GM12878 (cell line): ENCODE data around the gene RALGAPA2. TPM values are rescaled to one million over a fixed set of nuclear protein-coding genes. Genes with fewer than 3 reads are reported as not detected.

Source experiments
- BACH1 ChIP-seq: fragments of 450-650 bp; IDR thresholded peaks from 2 replicates; pipeline ENCODE4 v1.6.1; 2017; ENCODE audit warnings: mild to moderate bottlenecking, borderline replicate concordance
- CEBPZ ChIP-seq: fragments of 150-350 bp; IDR thresholded peaks from 2 replicates; pipeline ENCODE4 v1.6.1; 2016; ENCODE audit warnings: low read depth, low read length
- CHD2 ChIP-seq: IDR thresholded peaks from 2 replicates; pipeline ENCODE4 v1.6.1; 2011; ENCODE audit warnings: low read depth, low read length, improper control_type of control experiment, borderline replicate concordance
- CREM ChIP-seq: IDR thresholded peaks from 2 replicates; pipeline ENCODE4 v1.6.1; 2014; ENCODE audit warnings: antibody characterized with exemption, low read depth
- DPF2 ChIP-seq: fragments of 450-650 bp; IDR thresholded peaks from 2 replicates; pipeline ENCODE4 v1.6.1; 2017; ENCODE audit warnings: mild to moderate bottlenecking
- ESRRA ChIP-seq: IDR thresholded peaks from 2 replicates; pipeline ENCODE4 v1.6.1; 2012; ENCODE audit warnings: mild to moderate bottlenecking, low read length, improper control_type of control experiment
- ETV6 ChIP-seq, 2 experiments: fragments of 450-650 bp in 1 of 2; IDR thresholded peaks in 1 of 2; conservative IDR thresholded peaks in 1 of 2; 2 replicates each; pipeline ENCODE4 v1.6.1; 2014; ENCODE audit warnings: antibody characterized with exemption in 1 of 2, borderline replicate concordance in 1 of 2, low read depth in 1 of 2, mild to moderate bottlenecking in 1 of 2, moderate library complexity in 1 of 2
- EZH2 ChIP-seq: IDR thresholded peaks from 2 replicates; pipeline ENCODE4 v1.6.1; 2012; ENCODE audit warnings: low read depth, mild to moderate bottlenecking, control low read depth, inconsistent platforms, low read length, borderline replicate concordance; ENCODE audit not compliant: control insufficient read depth
- IRF3 ChIP-seq: fragments of 450-650 bp; IDR thresholded peaks from 2 replicates; pipeline ENCODE4 v1.6.1; 2014; ENCODE audit warnings: mild to moderate bottlenecking
- IRF4 ChIP-seq: IDR thresholded peaks from 2 replicates; pipeline ENCODE4 v1.6.1; 2011; ENCODE audit warnings: low read depth, low read length
- JUNB ChIP-seq: IDR thresholded peaks from 2 replicates; pipeline ENCODE4 v1.6.1; 2016; ENCODE audit warnings: antibody characterized with exemption, mild to moderate bottlenecking
- KAT2A ChIP-seq: conservative IDR thresholded peaks from 2 replicates; pipeline ENCODE4 v1.6.1; 2011; ENCODE audit warnings: low read depth, low read length; ENCODE audit not compliant: control insufficient read depth
- MTA2 ChIP-seq: fragments of 450-650 bp; IDR thresholded peaks from 2 replicates; pipeline ENCODE4 v1.6.1; 2016; ENCODE audit warnings: low read depth, mild to moderate bottlenecking, moderate library complexity
- MYB ChIP-seq: fragments of 150-350 bp; IDR thresholded peaks from 2 replicates; pipeline ENCODE4 v1.6.1; 2014; ENCODE audit warnings: mild to moderate bottlenecking, low read depth, low read length, borderline replicate concordance
- NFIC ChIP-seq: IDR thresholded peaks from 2 replicates; pipeline ENCODE4 v1.6.1; 2012; ENCODE audit warnings: low read depth, mild to moderate bottlenecking, inconsistent platforms, low read length, moderate library complexity
- NFXL1 ChIP-seq: fragments of 450-650 bp; IDR thresholded peaks from 2 replicates; pipeline ENCODE4 v1.6.1; 2017; ENCODE audit warnings: antibody characterized with exemption, mild to moderate bottlenecking, borderline replicate concordance
- PAX8 ChIP-seq: fragments of 450-650 bp; IDR thresholded peaks from 2 replicates; pipeline ENCODE4 v1.6.1; 2017; ENCODE audit warnings: mild to moderate bottlenecking, moderate library complexity
- POLR2A ChIP-seq: IDR thresholded peaks from 2 replicates; pipeline ENCODE4 v1.6.1; 2011; ENCODE audit warnings: low read depth, mild to moderate bottlenecking, low read length
- POLR2AphosphoS2 ChIP-seq: IDR thresholded peaks from 2 replicates; pipeline ENCODE4 v1.6.1; 2011; ENCODE audit warnings: low read depth, mild to moderate bottlenecking, low read length, improper control_type of control experiment, moderate library complexity
- RBBP5 ChIP-seq: fragments of 200-600 bp; sonication (generic); conservative IDR thresholded peaks from 2 replicates; pipeline ENCODE4 v1.6.1; 2016
- RFX5 ChIP-seq: IDR thresholded peaks from 2 replicates; pipeline ENCODE4 v1.6.1; 2011; ENCODE audit warnings: low read depth, low read length, improper control_type of control experiment
- SMC3 ChIP-seq: IDR thresholded peaks from 2 replicates; pipeline ENCODE4 v1.6.1; 2011; ENCODE audit warnings: low read length, improper control_type of control experiment, borderline replicate concordance
- SREBF1 ChIP-seq: IDR thresholded peaks from 2 replicates; pipeline ENCODE4 v1.6.1; 2012; ENCODE audit warnings: mild to moderate bottlenecking, low read length
- SRF ChIP-seq, 2 experiments: IDR thresholded peaks; 2 replicates each; pipeline ENCODE4 v1.6.1; 2011; ENCODE audit warnings: low read depth in 2 of 2, low read length in 2 of 2, mild to moderate bottlenecking in 1 of 2, moderate library complexity in 1 of 2
- TCF3 ChIP-seq: IDR thresholded peaks from 2 replicates; pipeline ENCODE4 v1.6.1; 2012; ENCODE audit warnings: low read depth, mild to moderate bottlenecking, low read length, borderline replicate concordance; ENCODE audit not compliant: insufficient read depth
- ZBED1 ChIP-seq: IDR thresholded peaks from 2 replicates; pipeline ENCODE4 v1.6.1; 2016; ENCODE audit warnings: borderline replicate concordance
- ZNF207 ChIP-seq: fragments of 450-650 bp; IDR thresholded peaks from 2 replicates; pipeline ENCODE4 v1.6.1; 2014; ENCODE audit warnings: antibody characterized with exemption, mild to moderate bottlenecking, borderline replicate concordance
- polyA plus RNA-seq, 11 experiments: library from polyadenylated mRNA; depleted of rRNA in 4 of 11; unstranded in 6 of 11; stranded (reverse) in 5 of 11; fragments of >200 nt; fragmentation: Nextera tagmentation in 4 of 11; fragmentation: Illumina TruSeq in 1 of 11; extraction: Ambion mirVana in 4 of 11; extraction: Trizol in 1 of 11; gene quantifications; 1 replicate in 1 of 11; 2 replicates in 10 of 11; pipeline versions ENCODE4 v1.2.1 to v1.2.3, GENCODE V29; 2011 to 2016; ENCODE audit warnings: inconsistent platforms in 2 of 11, missing spikeins in 2 of 11, low read depth in 1 of 11
- total RNA-seq, 4 experiments: library from RNA; depleted of rRNA in 3 of 4; stranded (reverse); fragments of >200 nt in 3 of 4; fragmentation: Illumina TruSeq in 1 of 4; extraction: Trizol in 1 of 4; gene quantifications; 2 replicates each; pipeline versions ENCODE4 v1.2.1 to v1.2.3, GENCODE V29; 2013 to 2021
- TF ChIP-seq, protein P1 (sequence below): fragments of 450-650 bp; IDR thresholded peaks from 2 replicates; pipeline ENCODE4 v1.6.1; 2016; ENCODE audit warnings: mild to moderate bottlenecking

RALGAPA2 gene
- total and polyA plus RNA-seq, 10 of the 15 experiments (the other 5 are each of a cell fraction or from before 2014, with no cell fraction given) = 2.9 to 29.4 (median 19.6) TPM

DNA sequence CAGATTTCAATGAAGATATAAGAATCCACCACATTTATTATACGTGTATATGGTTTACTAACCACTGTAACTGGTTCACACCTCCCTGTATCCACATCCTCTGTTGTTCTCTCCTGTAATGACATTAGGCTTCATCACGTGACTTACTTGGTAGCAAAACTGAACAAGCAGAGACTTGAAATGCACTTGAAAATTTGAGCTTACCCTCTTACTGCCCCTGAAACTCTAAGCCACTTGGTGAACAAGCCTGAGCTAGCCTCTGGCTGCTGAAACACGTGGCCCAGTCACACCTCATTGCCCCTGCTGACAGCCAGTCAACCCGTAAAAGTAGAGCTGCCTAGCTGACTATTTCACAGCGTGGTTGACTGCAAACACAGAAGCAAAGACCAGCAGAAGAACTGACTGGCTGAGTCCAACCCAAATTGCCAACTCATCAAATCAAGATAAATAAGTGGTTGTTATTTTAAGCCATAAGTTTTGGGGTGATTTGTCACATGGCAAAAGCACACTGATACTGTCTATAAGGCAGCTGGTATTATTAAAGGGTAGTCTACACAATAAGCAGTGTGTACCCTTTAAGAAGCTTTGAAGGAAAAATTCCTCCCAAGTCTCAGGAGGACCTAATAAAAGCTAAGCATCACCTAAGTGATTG lies 109.0 kb downstream of the RALGAPA2 start (continued):
- peak; percentile 93 for TF ChIP-seq MTA2
- no peak for TF ChIP-seq SRF (IDR thresholded peaks at IDR 0.05; ENCODE audit: low read depth in 2 of 2, low read length in 2 of 2)
- no peak for TF ChIP-seq RFX5
- no peak for TF ChIP-seq ESRRA
- no peak for TF ChIP-seq ZNF207
- TF ChIP-seq TCF3 = no peak
- TF ChIP-seq CEBPZ = no peak
- TF ChIP-seq CREM = peak; percentile 66; the same call in 1 of the 2 replicates
- TF ChIP-seq BACH1 = peak; percentile 58; the same call in 1 of the 2 replicates
- TF ChIP-seq ETV6 (conservative IDR thresholded peaks at IDR 0.05 in 1 of 2, IDR thresholded peaks at IDR 0.05 in 1 of 2; ENCODE audit: borderline replicate concordance in 1 of 2, low read depth in 1 of 2) = no peak; a peak in 1 of 4 replicates
- no peak for TF ChIP-seq EZH2
- TF ChIP-seq, protein P1, sequence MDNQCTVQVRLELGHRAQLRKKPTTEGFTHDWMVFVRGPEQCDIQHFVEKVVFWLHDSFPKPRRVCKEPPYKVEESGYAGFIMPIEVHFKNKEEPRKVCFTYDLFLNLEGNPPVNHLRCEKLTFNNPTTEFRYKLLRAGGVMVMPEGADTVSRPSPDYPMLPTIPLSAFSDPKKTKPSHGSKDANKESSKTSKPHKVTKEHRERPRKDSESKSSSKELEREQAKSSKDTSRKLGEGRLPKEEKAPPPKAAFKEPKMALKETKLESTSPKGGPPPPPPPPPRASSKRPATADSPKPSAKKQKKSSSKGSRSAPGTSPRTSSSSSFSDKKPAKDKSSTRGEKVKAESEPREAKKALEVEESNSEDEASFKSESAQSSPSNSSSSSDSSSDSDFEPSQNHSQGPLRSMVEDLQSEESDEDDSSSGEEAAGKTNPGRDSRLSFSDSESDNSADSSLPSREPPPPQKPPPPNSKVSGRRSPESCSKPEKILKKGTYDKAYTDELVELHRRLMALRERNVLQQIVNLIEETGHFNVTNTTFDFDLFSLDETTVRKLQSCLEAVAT = peak; percentile 75
- TF ChIP-seq SREBF1 = no peak
- TF ChIP-seq POLR2AphosphoS2 = no peak
- TF ChIP-seq NFIC = 0 out of 2 replicates have a peak, but pooled peaks have one; percentile 36
- TF ChIP-seq IRF3 = no peak
- no peak for TF ChIP-seq IRF4
- TF ChIP-seq KAT2A = no peak
- peak; percentile 74; the same call in 1 of the 2 replicates for TF ChIP-seq CHD2
- TF ChIP-seq MYB = no peak
- no peak; the same call in 1 of the 2 replicates for TF ChIP-seq ZBED1
- TF ChIP-seq NFXL1 = no peak
- TF ChIP-seq JUNB = peak; percentile 15; the same call in 1 of the 2 replicates
- TF ChIP-seq RBBP5 = no peak
- 0 out of 2 replicates have a peak, but pooled peaks have one; percentile 25 for TF ChIP-seq POLR2A
- TF ChIP-seq DPF2 = peak; percentile 77; the same call in 1 of the 2 replicates
- TF ChIP-seq PAX8 = peak; percentile 99
- no peak for TF ChIP-seq SMC3
